GM18861 (cell line): ENCODE data around the gene ECHS1.

Source experiments
- ATAC-seq: cut with Tn5 transposase; IDR thresholded peaks from one replicate; pipeline ENCODE4 v1.9.1; 2021; ENCODE audit not compliant: unreplicated experiment

ECHS1 gene

DNA sequence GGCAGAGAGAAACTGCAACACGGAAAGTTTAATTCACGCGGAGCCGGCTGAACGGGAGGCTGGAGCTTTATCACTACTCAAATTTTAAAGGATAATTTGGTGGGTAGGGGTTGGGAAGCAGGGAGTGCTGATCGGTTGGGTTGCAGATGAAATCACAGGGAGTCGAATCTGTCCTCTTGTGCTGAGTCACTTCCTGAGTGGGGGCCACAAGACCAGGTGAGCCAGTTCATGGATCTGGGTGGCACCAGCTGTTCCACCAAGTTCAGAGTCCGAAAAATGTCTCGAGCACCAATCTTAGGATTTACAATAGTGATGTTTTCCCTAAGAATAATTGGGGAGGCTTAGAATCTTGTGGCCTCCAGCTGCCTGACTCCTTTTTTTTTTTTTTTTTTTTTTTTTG, 29.6 kb downstream of the ECHS1 start:
- ATAC-seq, result no peak

DNA sequence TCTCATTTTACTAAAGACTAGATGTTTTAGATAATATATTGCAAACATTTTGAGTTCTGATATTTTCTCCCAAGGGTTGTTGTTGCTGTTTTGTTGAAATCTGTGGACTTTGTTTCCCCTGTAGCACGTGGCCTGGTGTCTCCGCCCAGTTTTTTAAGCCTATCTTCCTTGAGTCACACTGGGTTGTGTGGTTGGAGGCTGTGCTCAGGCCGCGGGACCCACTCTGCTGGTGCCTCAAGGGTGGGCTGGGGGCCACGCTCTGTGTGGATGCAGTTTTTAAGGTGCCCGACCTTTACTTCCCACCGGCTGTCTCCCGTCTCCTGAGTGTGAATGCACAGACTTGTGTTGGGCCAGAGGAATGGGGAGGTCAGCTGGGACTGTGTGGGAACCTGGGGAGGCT, 30.2 kb downstream of the ECHS1 start:
- no peak for ATAC-seq

DNA sequence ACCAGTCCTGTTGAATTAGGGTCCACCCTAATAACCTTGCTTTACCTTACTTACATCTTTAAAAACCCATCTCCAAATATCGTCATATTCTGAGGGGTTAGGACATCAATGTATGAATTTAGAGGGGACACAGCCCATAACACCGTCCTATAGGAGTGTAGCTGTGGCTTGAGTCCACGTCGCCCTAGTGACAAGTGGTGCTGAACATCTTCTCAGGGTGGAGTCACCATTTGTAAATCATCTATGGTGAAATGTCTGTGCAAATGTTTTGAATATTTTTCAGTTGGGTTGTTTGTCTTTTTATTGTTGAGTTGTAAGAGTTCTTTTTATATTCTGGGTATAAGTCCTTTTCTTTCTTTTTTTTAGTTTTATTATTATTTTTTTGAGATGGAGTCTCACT, 31.2 kb downstream of the ECHS1 start:
- ATAC-seq, result no peak

DNA sequence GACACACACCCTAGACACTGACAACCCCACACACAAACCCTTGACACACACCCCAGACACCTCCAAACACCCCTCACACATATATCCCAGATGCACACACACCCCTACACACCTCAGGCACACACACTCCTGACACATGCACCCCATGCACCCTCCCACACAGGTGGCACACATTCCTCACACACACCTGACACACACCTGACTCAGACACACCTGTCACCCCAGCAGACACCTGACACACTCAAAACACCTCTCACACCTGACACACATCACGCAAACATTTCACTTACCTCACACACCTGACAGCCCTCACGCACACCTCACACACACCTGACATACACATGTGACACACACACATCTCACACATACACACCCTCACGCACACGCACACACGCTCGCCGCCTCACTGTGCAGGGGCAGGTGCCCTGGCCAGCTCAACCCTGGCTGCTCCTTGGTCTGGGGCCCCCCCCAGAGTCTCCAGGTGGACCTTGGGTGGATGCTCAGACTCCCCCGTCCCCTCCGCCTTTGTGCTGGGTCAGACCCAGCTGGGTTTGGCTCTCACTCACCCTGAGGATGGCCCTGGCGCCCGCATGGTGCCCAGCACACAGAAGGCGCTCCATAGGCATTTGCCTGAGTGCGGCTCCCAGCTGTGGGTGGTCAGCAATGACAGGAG, 33.3 kb downstream of the ECHS1 start:
- ATAC-seq, result no peak

DNA sequence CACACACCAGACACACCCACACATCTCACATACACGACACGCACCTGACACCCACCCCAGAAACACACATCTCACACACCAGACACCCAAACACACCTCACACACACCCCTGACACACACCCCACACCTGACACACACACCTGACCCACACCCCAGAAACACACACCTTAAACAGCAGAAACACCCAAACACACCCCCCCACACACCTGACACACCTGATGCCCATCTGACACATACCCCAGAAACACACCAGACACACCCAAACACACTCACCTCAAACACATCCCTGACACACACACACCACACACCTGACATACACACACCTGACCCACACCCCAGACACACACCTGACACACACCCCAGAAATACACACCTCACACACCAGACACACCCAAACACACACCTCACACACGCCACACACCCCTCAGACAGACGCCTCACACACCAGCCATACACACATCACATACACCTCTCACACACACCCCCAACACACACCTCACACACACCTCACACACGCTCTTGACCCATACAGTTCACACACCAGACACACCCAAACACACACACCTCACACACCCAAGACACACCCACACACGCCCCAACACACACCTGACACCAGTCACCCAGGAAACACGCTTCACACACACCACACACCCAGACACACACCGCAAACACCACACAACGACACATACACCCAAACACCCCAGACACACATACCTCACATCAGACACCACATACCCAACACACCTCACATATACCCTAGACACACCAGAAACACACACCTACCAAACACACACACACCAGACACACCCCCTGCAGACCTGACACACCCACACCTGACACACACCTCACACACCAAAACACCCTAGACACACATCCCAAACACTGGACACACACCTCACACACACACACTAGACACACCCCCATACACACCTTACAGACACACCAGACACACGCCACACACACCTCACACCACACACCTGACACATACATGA, 34.8 kb downstream of the ECHS1 start:
- ATAC-seq, result no peak

DNA sequence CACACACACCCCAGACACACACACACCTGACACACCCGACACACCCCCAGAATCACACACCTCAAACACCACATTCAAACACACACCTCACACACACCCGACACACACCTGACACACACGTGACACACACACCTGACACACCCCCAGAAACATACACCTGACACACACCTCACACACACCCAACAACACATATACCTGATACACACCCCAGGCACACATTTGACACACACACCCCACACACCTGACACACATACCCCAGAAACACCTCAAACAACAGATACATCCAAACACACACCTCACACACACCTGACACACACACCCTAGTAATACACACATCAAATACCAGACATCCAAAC, 35.8 kb downstream of the ECHS1 start:
- no peak for ATAC-seq

DNA sequence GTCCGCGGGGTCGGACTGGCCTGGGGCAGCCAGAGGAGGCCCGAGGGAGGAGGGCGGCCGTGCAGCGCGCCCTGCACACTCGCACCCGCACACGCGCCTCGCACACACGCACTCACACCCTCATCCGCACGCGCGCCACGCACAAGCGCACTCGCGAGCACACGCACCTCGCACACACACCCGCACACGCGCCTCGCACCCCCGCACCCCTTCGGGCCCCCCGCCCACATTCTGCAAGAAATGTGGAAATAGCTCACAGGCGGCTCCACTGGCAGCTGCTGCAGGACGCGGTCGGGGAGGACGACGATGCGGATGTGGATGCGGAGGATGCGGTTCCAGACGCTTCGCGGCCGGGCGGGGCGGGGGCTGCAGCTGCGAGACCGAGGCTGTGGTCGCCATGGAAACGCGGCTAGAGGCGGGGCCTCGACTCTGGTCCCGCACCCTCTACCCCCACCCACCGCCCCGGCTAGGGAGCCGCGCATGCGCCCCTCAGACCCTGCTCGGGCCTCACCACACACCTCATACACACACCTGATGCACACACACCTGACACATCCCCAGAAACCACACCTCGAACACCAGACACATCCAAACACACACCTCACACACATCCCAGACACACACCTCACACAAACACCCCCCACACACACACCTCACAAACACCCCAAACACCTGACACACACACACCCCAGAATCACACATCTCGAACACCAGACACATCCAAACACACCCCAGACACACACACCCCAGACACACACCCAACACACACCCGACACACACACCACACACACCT, 36.4 kb downstream of the ECHS1 start, which contains the start of gene CALY:
TSS of gene CALY (minus strand) at position 320 of the 793 bp plus-strand sequence. CDS start 7,907 bp downstream, outside the sequence.
- no peak for ATAC-seq

DNA sequence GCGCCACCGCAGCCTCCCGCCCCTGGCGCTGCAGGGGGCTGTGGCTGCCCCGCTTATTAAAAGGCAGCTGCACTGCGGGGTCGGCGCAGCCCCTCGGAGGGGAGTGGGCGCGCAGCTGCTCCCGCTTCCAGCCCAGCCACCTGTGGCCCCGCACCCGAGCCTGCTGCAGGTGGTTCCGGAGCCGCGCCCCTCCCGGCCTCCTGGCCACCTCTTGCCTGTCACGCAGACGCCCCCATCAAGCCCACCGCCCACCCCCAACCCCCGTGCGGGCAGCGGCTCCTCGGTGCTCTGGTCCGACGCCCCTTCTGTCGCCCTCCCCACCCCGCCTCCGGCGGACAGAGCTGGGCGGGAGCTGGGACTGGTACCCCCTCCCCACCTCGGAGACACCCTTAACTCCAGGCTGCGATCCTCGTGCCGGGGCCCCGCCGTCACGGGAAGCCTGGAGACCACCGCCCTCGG, 37.0 kb downstream of the ECHS1 start:
- ATAC-seq, result no peak

DNA sequence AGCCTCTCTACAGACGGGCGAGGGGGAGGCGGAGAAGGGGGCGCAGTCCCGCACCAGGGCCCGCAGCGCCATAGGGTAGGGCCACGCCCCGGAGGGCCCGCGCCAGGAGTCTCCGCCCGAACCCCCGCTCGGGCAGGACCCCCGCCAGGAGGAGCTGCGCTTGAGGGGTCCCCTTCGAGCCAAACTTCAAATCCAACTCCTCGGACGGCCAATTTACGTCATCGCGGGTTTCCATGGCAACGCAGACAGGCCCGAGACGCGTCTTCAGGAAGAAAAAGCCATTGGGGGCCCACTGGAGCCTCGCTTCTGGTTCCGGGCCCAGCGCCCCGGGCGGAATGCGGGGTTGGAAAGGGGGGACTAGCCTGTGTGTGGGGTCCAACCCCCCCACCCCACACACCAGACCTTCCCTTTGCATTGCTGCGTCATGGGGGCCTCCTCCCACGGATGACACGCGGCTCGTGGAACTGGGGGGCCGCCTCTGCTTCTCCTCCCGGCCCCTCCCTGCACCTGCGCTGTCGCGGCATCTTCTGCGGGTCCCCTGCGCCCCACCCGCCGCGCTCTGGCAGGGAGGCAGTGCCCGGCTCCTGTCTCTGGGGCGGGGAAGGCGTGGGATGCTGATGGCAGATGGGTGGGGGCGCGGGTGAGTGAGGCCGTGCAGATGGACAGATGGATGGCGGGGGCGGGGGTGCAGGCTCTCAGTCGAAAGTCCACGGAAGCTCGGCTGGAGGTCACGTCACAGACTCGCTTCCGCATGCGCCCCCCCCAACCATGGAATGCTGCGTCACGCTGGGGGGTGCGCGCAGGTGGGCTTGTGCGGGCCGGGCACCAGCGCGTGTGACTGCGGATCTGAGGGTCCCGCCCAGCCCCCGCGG, 37.7 kb downstream of the ECHS1 start:
- ATAC-seq, result no peak

DNA sequence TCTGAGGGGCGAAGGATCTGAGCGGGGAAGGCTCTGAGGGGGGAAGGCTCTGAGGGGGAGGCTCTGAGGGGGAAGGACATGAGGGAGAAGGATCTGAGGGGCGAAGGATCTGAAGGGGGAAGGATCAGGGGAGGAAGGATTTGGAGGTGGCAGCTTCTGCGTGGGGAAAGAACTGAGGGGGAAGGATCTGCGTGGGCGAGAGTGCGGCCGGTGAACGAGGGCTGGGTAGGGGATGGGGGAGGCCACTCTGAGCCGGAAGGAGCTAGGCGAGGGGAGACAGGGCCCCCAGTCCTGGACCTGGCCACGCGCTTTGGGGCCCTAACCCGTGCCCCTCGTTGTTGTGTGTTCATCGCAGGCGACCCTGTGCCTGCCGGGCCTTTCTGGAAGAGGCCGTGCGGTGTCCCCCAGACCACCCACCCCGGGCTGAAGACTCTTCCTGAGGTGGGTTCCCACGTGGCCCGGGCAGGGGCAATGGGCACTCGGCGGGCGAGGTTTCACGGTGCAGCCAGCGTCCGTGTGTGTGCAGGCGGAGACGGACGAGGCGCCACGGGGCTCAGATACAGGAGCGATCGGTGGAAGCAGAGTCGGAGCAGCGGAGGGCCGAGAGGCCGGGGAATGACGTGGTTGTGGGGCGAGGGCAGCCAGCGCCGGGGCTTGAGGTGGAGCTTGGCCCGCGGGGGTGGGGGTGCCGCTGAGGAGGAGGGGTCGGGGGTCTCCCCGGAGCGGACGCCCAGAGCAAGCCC, 38.5 kb downstream of the ECHS1 start:
- no peak for ATAC-seq

DNA sequence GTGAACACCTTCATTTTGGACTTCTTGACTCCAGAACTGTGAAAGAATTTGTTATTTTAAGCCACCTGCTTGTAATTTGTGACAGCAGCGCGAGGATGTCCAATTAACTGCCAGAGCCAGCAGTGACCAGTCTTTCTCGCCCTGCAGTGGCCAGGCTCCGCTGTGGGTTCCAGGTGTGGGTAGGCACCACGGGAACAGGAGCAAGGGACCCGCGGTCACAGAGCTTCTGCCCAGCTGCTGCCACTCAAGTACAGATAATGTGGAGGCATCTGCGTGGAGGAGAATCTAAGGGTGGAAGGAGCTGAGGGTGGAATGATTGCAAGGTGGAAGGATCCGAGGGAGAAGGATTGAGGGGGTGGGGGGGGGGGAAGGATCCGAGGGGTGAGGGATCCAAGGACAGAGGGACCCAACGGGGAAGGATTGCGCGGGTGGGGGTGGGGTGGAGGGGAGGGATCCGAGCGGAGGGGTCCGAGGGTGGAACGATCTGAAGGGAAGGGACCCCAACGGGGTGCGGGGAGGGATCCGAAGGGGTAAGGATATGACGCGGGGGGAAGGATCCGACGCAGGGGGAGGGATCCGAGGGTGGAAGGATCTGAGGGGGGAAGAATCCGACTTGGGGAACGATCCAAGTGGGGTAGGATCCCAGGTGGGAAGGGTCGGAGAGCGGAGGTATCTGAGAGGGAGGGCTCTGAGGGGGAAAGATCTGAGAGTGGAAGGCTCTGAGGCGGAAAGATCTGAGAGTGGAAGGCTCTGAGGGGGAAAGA, 40.0 kb downstream of the ECHS1 start:
- no peak for ATAC-seq

DNA sequence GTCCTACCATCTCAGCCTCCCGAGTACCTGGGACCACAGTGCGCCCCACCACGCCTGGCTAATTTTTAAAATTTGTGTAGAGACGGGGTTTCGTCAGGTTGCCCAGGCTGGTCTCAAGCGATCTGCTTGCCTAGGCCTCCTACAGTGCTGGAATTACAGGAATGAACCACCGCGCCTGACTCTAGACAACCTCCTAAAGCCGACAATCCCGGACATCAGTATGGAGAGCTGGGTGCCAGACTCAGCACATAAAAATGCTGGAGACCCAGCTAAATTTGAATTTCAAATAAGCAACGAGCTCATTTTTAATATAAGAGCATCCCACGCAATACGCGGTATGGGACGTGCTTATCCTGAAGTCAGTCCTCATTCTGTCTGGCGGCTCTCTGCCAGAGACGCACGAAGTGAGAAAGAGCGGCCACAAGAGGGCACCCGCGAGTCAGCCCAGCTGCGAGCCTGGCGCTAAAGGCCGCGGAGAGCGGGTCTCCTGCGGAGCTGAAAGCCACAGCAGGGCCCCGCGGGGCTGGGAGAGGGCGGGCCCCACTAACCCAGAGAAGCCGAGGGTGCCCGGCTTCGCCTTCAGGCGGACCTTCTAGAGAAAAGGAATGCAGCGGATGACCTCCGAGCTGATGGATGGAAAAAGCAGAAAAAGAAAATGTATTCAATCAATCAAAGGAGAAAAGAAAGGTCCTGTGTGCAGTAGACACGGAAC, 43.5 kb downstream of the ECHS1 start:
- ATAC-seq, result peak; percentile 82

DNA sequence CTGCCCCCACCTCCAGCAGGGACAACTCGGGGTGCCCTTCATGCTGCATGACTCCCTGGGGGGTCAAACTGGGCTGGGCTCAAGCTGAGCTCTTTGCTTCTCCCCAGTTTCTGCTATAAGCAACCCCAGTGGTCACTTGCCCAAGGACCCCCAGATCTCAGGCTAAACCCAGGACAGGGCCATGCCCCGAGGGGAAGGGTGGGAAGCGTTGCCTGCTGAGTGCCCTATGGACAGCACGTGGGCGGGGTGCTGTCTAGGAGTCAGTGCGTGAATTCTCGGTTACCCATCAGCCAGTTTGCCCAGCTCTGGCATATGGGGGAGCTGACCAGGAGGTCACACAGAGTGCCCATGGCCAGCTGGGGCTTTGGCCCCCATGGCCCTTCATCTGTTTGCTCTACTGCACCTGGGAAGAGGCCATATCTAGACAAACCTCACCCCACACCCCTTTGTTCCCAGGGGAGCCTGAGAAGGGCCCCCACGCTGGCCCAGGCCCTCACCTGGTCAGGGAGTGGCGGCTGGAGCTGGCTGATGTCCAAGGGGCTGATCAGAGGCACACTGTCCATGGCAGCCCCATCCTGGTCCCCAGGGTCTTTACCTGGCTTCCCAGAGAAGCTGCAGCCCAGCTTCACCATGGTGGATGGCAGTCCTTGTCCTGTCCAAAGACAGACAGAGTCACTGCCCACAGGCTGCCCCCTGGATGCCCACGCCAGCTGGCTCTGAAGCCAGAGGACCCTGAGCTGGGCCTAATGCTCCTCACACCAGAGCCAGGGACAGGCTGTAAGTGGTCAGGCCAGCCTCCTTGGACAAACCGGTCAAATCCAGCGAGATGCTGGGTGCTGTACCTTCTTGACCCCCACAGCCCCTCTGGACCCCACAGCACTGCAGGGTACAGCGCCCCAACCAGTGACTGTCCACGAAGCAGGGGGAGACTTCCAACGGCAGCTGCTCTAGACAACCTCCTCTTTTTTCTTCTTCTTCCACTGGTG, 44.5 kb downstream of the ECHS1 start:
- no peak for ATAC-seq

DNA sequence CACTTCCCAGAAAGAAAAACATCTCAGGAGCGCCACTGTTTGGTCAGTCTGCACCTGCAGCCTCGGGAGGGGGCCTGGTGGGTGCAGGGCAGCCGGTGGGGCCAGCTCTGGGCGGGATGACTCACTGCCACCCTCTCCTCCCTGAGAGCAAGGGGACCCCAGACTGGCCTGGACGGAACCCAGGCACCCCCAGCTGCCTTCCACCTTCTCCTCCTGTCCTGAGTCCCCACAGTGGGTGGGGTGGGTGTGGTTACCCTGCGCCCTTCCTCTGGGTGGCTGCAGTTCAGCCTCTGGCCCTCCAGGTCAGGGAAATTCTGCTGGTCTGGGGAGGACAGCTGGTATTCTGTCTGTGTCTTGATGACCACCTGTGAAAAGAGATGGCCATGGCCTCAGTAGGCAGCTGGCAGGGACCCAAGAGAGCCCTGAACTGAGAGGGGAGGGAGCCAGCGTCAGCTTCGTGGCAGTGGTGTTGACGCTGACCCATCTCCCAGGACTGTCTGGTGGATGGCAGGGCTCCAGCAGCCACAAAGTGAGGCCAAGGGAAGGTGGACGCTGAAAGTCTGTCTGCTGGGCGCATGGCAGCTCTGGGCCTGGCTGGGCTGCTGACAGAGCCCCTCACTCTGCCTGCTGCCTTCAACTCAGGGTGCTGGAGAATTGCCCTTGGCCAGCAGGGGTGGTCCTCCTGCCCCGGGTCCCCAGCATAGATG, 45.4 kb downstream of the ECHS1 start:
- ATAC-seq, result no peak

DNA sequence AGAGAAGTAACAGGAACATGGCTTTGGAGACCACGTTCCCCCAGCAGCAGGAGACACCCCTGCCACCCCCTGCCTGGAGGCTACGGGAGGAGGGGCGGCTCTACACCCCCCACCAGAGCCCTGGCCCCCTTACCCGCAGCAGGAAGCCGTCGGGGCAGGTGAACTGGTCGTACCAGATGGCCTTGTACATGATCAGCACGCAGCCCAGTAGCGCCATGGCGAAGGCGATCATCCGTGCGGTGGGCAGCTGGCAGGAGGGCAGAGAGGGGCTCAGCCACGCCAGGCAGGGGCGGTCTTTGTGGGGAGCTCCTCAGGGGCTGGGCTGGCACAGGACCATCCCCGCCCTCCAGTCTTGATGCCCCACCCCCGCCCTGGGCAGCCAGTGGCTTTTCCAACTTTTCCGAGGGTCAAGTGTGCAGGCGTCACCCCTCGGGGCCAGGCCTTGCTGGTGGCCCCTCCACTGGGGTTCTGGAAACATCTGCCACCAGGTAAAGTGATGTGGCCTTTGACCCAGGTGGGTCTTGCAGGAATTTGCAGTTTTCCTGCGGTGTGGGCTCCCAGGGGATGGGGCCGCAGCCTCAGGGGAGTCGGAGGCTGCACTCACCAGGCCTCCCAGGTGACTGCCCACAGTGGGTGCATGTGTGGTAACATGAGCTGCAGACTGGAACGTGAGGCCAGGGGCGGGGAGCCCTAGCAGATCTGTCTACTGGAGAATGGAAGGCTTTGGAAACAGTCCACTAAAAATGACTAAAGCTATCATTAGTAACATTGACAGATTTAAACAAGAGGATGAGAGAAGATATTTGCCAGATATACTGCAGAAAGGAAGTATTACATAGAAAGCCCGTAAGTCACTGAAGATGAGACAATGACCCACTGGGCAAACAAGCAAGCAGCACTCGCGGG, 46.2 kb downstream of the ECHS1 start:
- ATAC-seq, result no peak

DNA sequence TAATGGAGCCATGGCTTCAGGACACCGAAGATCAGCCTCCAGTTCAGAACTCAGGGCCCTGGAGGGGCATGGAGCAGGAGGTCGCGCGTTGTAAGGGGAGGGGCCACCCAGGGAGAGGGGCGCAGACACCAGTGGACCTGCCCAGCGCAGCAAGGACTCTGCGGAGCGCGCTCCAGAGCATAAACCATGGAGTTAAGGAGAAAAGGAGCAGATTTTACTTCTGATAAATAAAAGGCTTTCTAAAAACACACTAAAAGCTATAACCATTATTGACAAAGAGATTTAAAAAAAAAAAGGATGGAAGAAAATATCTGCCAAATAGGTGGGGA, 47.0 kb downstream of the ECHS1 start:
- ATAC-seq, result no peak
